B cell (primary cell): ENCODE measurements around the gene CCDC74B. TPM values are rescaled to one million over a fixed set of nuclear protein-coding genes. Genes with fewer than 3 reads are reported as not detected.
"Not testable (repeated sequence)": the region's sequence is repeated elsewhere in the genome, so short reads cannot be mapped to it uniquely, and the experiment has no call there.

Source experiments
- ATAC-seq: fragments of 200-7000 bp; cut with Tn5 transposase; one replicate; pipeline ENCODE4 v1.10.0; 2021; ENCODE audit warnings: low read depth, mild to moderate bottlenecking, moderate number of reproducible peaks, moderate library complexity
- CTCF ChIA-PET: fragments of 350-600 bp; sonication (Branson Sonifier 250); formaldehyde crosslinking; loops from one replicate; lab custom pipeline; 2021; ENCODE audit warnings: antibody characterized with exemption, inconsistent platforms; lab: Charles Lee
- POLR2A ChIA-PET: fragments of 350-600 bp; sonication (Branson Sonifier 250); formaldehyde crosslinking; loops from one replicate; lab custom pipeline; 2021; ENCODE audit warnings: antibody characterized with exemption; lab: Charles Lee
- DNase-seq: peaks from one replicate; pipeline ENCODE4 v3.0.0; 2013
- H2AFZ ChIP-seq: 2 replicates; pipeline ENCODE4 v1.6.1; 2012; ENCODE audit warnings: mild to moderate bottlenecking, low read depth, low read length; ENCODE audit not compliant: insufficient read depth, poor library complexity, severe bottlenecking
- H3K27ac ChIP-seq, 2 donors: 1 replicate in 1 of 2; 2 replicates in 1 of 2; pipeline ENCODE4 v1.5.1; 2012 to 2013; ENCODE audit warnings: low read length in 2 of 2, mild to moderate bottlenecking in 2 of 2, moderate library complexity in 1 of 2
- H3K27me3 ChIP-seq, 4 experiments: fragments of 200-600 bp in 1 of 4; sonication (generic) in 1 of 4; replicated peaks in 1 of 4; 1 replicate in 2 of 4; 2 replicates in 2 of 4; pipeline versions ENCODE4 v1.6.1 to v1.7.0; 2013 to 2016; ENCODE audit warnings: low read length in 3 of 4, mild to moderate bottlenecking in 2 of 4, mixed read lengths in 1 of 4, moderate library complexity in 1 of 4; ENCODE audit not compliant: insufficient read depth in 4 of 4, control insufficient read depth in 3 of 4; ENCODE audit errors: control extremely low read depth in 1 of 4
- H3K36me3 ChIP-seq, 2 experiments: replicated peaks in 1 of 2; 1 replicate in 1 of 2; 2 replicates in 1 of 2; pipeline versions ENCODE4 v1.6.1 to v1.7.1; 2013; ENCODE audit warnings: low read length in 1 of 2; ENCODE audit not compliant: insufficient read depth in 2 of 2, control insufficient read depth in 1 of 2; ENCODE audit errors: control extremely low read depth in 1 of 2, extremely low read depth in 1 of 2
- H3K4me1 ChIP-seq, 2 donors: fragments of 200-600 bp in 1 of 2; sonication (generic) in 1 of 2; 1 replicate in 1 of 2; 2 replicates in 1 of 2; pipeline versions ENCODE4 v1.5.1 to v1.6.1; 2013 to 2017; ENCODE audit warnings: low read length in 2 of 2; ENCODE audit not compliant: control insufficient read depth in 2 of 2, insufficient read depth in 2 of 2
- H3K4me2 ChIP-seq: replicated peaks from 2 replicates; pipeline ENCODE3; 2012; ENCODE audit warnings: mild to moderate bottlenecking, low read depth, low read length; ENCODE audit not compliant: poor library complexity, severe bottlenecking
- H3K4me3 ChIP-seq, 5 experiments: fragments of 200-600 bp in 1 of 5; sonication (generic) in 1 of 5; 1 replicate in 3 of 5; 2 replicates in 2 of 5; pipeline versions ENCODE4 v1.5.1 to v1.7.0; 2011 to 2016; ENCODE audit warnings: low read length in 4 of 5, mild to moderate bottlenecking in 4 of 5, low read depth in 2 of 5, control low read depth in 1 of 5, moderate library complexity in 1 of 5; ENCODE audit not compliant: insufficient read depth in 1 of 5; ENCODE audit errors: control extremely low read depth in 1 of 5, extremely low read depth in 1 of 5
- H3K79me2 ChIP-seq: fragments of 200-600 bp; sonication (generic); one replicate; pipeline ENCODE4 v1.6.0; 2016; ENCODE audit warnings: low read length; ENCODE audit not compliant: control insufficient read depth, insufficient read depth
- H3K9ac ChIP-seq: fragments of 200-600 bp; sonication (generic); 2 replicates; pipeline ENCODE4 v1.6.1; 2017; ENCODE audit warnings: mild to moderate bottlenecking, low read length, moderate library complexity
- H3K9me3 ChIP-seq, 3 donors: one replicate each; pipeline versions ENCODE4 v1.6.1 to v1.7.1; 2013; ENCODE audit warnings: low read length in 2 of 3; ENCODE audit not compliant: control insufficient read depth in 2 of 3, insufficient read depth in 1 of 3; ENCODE audit errors: control extremely low read depth in 1 of 3
- H4K20me1 ChIP-seq: 2 replicates; pipeline ENCODE4 v1.6.0; 2012; ENCODE audit warnings: mild to moderate bottlenecking, low read length; ENCODE audit not compliant: insufficient read depth, control insufficient read depth, poor library complexity, severe bottlenecking
- H3K27ac Mint-ChIP-seq: one replicate; pipeline ENCODE4 v1.8.0; 2021; ENCODE audit warnings: mixed read lengths
- H3K27me3 Mint-ChIP-seq: one replicate; pipeline ENCODE4 v1.8.0; 2021; ENCODE audit warnings: mixed read lengths
- H3K4me1 Mint-ChIP-seq: one replicate; pipeline ENCODE4 v1.8.0; 2021; ENCODE audit warnings: mixed read lengths
- H3K4me3 Mint-ChIP-seq: one replicate; pipeline ENCODE4 v1.8.0; 2021; ENCODE audit warnings: mixed read lengths
- H3K9me3 Mint-ChIP-seq: one replicate; pipeline ENCODE4 v1.8.0; 2022; ENCODE audit warnings: mixed read lengths; ENCODE audit not compliant: insufficient read depth
- EZH2 ChIP-seq: IDR thresholded peaks from 2 replicates; pipeline ENCODE4 v1.6.1; 2012; ENCODE audit warnings: borderline replicate concordance, low read depth, mild to moderate bottlenecking, moderate library complexity, low read length; ENCODE audit not compliant: insufficient read depth, poor library complexity, severe bottlenecking
- WGBS: methylation state at CpG from one replicate; pipeline ENCODE4 v1.1.5; 2013; ENCODE audit warnings: missing lambda C conversion rate; ENCODE audit not compliant: insufficient coverage; 5-methylcytosine and 5-hydroxymethylcytosine counted together
- intact Hi-C: fragments of 100-400 bp; cut with micrococcal nuclease; formaldehyde crosslinking; loops from one replicate; pipeline ENCODE4 v1.10.0; 2022
- polyA plus RNA-seq: library from polyadenylated mRNA; depleted of rRNA; stranded (reverse); fragments of >200 nt; gene quantifications from 2 replicates; pipeline ENCODE4 v1.2.3, GENCODE V29; 2012
- total RNA-seq, 2 donors: library from RNA; stranded (reverse); fragments of 120-200 nt in 1 of 2; gene quantifications; 1 replicate in 1 of 2; 2 replicates in 1 of 2; pipeline versions ENCODE4 v1.2.3 to v1.2.4, GENCODE V29; 2013 to 2022
- TF ChIP-seq, protein P1 (sequence below): fragments of 200-600 bp; IDR thresholded peaks from one replicate; pipeline ENCODE4 v1.8.0; 2022; ENCODE audit warnings: antibody characterized with exemption, mild to moderate bottlenecking

Gene CCDC74B
- total and polyA plus RNA-seq, 2 donors (not counting 1 experiment from before 2014, with no cell fraction given) = 1.1 to 1.4 TPM

DNA sequence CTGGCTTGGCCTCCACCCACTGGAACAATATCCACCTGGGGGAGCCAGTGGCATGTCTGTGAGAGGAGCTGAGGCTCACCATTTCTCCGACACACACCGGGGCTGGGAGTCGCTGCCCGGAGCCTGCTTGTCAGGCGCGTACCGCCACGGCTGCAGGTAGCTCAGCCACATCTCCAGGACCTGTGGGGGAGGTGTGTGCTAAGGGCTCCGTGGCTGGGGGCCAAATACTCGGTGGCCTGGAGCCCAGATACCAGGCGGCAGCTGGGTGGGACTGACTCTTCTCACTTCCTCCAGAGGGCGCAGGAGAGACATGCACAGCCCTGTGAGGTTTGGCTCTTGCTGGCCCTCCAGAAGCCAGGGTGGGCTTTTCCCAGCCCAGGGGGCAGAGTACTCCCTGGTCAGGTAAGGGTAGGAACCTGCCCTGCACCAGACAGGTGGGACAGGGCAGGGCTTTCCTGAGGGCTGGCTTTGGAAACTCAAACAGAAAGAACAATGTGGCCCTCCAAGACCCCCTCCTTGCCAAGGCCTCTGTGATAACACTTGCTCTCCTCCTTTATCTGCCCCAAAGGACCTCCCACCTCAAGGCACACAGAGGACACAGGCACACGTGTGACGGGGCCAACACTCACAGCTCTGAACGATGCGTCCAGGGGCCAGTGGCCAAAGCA is 11.2 kb upstream of the CCDC74B start:
- CTCF ChIA-PET = interaction anchor here (0.8 to 1.8 kb wide), 4 partner anchors 9 to 178 kb away, joined by 3 to 13 read pairs (median 5); partner anchors contain the start of gene SMPD4
- H3K4me3 ChIP-seq, H4K20me1 ChIP-seq, POLR2A ChIA-PET, H3K9ac ChIP-seq, H3K79me2 ChIP-seq, H3K9me3 ChIP-seq, H3K9me3 Mint-ChIP-seq, ATAC-seq, H2AFZ ChIP-seq, H3K4me3 Mint-ChIP-seq, H3K27me3 ChIP-seq, H3K4me2 ChIP-seq, H3K27ac ChIP-seq, intact Hi-C loops, H3K27me3 Mint-ChIP-seq: not testable (repeated sequence)
- peaks cover 0 to 13% of the 10 kb centered on the region in 2 experiments for H3K36me3 ChIP-seq
- DNase-seq = peak; percentile 58
- peak overlapping the region; percentile 50 for H3K27ac Mint-ChIP-seq
- peaks cover 24 to 32% of the 10 kb centered on the region in 2 donors for H3K4me1 ChIP-seq
- TF ChIP-seq, protein P1, sequence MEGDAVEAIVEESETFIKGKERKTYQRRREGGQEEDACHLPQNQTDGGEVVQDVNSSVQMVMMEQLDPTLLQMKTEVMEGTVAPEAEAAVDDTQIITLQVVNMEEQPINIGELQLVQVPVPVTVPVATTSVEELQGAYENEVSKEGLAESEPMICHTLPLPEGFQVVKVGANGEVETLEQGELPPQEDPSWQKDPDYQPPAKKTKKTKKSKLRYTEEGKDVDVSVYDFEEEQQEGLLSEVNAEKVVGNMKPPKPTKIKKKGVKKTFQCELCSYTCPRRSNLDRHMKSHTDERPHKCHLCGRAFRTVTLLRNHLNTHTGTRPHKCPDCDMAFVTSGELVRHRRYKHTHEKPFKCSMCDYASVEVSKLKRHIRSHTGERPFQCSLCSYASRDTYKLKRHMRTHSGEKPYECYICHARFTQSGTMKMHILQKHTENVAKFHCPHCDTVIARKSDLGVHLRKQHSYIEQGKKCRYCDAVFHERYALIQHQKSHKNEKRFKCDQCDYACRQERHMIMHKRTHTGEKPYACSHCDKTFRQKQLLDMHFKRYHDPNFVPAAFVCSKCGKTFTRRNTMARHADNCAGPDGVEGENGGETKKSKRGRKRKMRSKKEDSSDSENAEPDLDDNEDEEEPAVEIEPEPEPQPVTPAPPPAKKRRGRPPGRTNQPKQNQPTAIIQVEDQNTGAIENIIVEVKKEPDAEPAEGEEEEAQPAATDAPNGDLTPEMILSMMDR = peak; percentile 64
- 77% methylated on average over 11 of the region's 16 CpGs for WGBS
- peaks cover 33% of the 10 kb centered on the region for H3K4me1 Mint-ChIP-seq

DNA sequence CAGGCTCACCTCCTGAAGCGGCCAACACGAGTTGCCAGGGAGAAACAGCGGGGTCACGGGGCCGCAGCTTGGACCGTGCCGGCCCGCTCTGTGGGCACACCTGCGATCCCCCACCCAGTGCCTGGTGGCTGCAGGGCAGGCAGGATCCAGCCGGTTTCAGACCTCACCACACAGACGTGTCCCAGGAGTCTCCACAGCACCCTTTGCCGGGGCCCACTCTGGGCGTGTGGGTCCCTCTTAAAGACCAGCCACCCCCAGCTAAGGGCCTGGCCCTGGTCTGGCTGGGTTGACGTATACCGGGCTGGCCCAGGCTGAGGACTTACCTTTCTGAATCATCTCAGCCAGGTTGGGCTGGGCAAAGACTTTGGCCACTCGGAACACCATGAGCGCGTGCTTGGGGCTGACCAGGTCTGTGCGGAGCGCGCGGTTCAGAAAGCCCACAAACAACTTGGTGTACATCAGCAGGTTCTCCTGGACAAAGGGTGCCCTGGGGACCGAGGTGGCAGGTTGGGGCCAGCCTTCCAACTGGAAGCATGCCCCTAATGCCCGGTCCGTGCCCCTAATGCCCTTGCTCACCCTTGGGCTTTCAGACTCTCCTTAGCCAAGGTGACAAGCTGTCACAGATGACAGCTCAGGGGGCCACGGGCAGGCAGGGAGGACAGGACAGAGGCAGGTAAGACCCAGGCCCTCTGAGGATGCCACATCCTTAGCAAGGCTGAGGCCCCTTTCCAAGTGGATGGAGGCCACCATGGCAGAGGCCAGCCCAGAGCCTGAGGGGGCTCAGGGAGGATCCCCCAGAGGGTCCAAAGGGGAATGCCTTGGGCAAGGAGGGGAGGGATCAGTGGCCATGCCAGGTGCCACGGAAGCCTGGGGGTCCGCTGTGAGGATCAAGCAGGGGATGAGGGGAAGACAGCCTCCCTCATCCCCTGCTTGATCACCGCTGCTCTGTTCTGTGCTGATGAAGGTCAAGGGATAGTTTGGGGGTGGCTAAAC is 10.2 kb upstream of the CCDC74B start:
- peaks cover 0 to 9% (median 0%) of the 10 kb centered on the region in 3 donors for H3K9me3 ChIP-seq
- DNase-seq = no peak
- intact Hi-C loops = no loop called here

More for the DNA sequence above, 10.2 kb upstream of the CCDC74B start:
- peaks cover 0 to 13% of the 10 kb centered on the region in 2 experiments for H3K36me3 ChIP-seq
- POLR2A ChIA-PET = no interaction called here
- no peaks in the 10 kb centered on the region for H3K27me3 ChIP-seq
- whole genome bisulfite sequencing = 98% methylated on average over 26 of the region's 29 CpGs
- no peak overlapping the region for H3K4me3 ChIP-seq
- H3K79me2 ChIP-seq = no peaks in the 10 kb centered on the region
- peaks cover 30% of the 10 kb centered on the region for H3K4me1 Mint-ChIP-seq
- H4K20me1 ChIP-seq = no peaks in the 10 kb centered on the region
- H2AFZ ChIP-seq = no peak overlapping the region
- H3K27ac Mint-ChIP-seq = peak overlapping the region; percentile 46
- H3K27me3 Mint-ChIP-seq = no peaks in the 10 kb centered on the region
- TF ChIP-seq, protein P1 = no peak
- no peak for TF ChIP-seq EZH2
- H3K4me1 ChIP-seq = peaks cover 24 to 32% of the 10 kb centered on the region in 2 donors
- CTCF ChIA-PET = interaction anchor here (0.8 to 1.8 kb wide), 4 partner anchors 8 to 179 kb away, joined by 3 to 13 read pairs (median 5); partner anchors contain the start of gene SMPD4
- H3K4me2 ChIP-seq = no peak overlapping the region
- no peak for ATAC-seq
- no peak overlapping the region for H3K27ac ChIP-seq
- H3K9me3 Mint-ChIP-seq = no peaks in the 10 kb centered on the region
- no peak overlapping the region for H3K4me3 Mint-ChIP-seq
- H3K9ac ChIP-seq = no peak overlapping the region
